GM21737 (cell line): ENCODE results near the gene LPAR1.

Source experiments
- ATAC-seq: cut with Tn5 transposase; IDR thresholded peaks from one replicate; pipeline ENCODE4 v1.9.1; 2021; ENCODE audit warnings: mild to moderate bottlenecking, moderate library complexity; ENCODE audit not compliant: unreplicated experiment

LPAR1 gene

GRCh38 chr9:111037708-111038330, 451 bp downstream of the LPAR1 start:
- no peak for ATAC-seq

GRCh38 chr9:111037356-111037707, 938 bp downstream of the LPAR1 start:
- no peak for ATAC-seq

- ATAC-seq: no peak
These were observed 1.3 kb downstream of the LPAR1 start for GRCh38 chr9:111036946-111037345.

- no peak for ATAC-seq
These were observed 1.9 kb downstream of the LPAR1 start for GRCh38 chr9:111036429-111036789.

GRCh38 chr9:111035543-111036428, 2.5 kb downstream of the LPAR1 start:
- no peak for ATAC-seq

GRCh38 chr9:111034898-111035539, 3.3 kb downstream of the LPAR1 start:
- no peak for ATAC-seq

GRCh38 chr9:111034170-111034897, 3.9 kb downstream of the LPAR1 start:
- no peak for ATAC-seq

GRCh38 chr9:111030492-111030891, 7.8 kb downstream of the LPAR1 start:
- ATAC-seq: no peak

GRCh38 chr9:111029260-111029659, 9.0 kb downstream of the LPAR1 start:
- ATAC-seq: no peak

- ATAC-seq: no peak
These were observed 10.5 kb downstream of the LPAR1 start for GRCh38 chr9:111027798-111028197.

GRCh38 chr9:111023128-111023527, 15.1 kb downstream of the LPAR1 start:
- ATAC-seq: no peak

- ATAC-seq: no peak
These were observed 17.7 kb downstream of the LPAR1 start for GRCh38 chr9:111020594-111020993.

- no peak for ATAC-seq
These were observed 21.7 kb downstream of the LPAR1 start for GRCh38 chr9:111016426-111017045.

- no peak for ATAC-seq
These were observed 22.3 kb downstream of the LPAR1 start for GRCh38 chr9:111016016-111016415.

GRCh38 chr9:111013707-111014106, 24.6 kb downstream of the LPAR1 start:
- no peak for ATAC-seq

GRCh38 chr9:111013250-111013649, 25.0 kb downstream of the LPAR1 start:
- no peak for ATAC-seq

- no peak for ATAC-seq
These were observed 29.9 kb downstream of the LPAR1 start for GRCh38 chr9:111008158-111009075.

- no peak for ATAC-seq
These were observed 32.4 kb downstream of the LPAR1 start for GRCh38 chr9:111005746-111006470.

- no peak for ATAC-seq
These were observed 33.3 kb downstream of the LPAR1 start for GRCh38 chr9:111004936-111005335.
